Urothelium cell line (cell line): ENCODE measurements around the gene METTL14.
A peak's percentile ranks its signal among the peaks of the same experiment; 100 is the strongest.

Source experiments
- DNase-seq: peaks from one replicate; pipeline ENCODE4 v3.0.0; 2011; ENCODE audit warnings: low spot score, mixed read lengths
- FAIRE-seq: peaks from 2 replicates; lab custom pipeline; 2011; peaks lifted over from hg19 to GRCh38; lab: Jason Lieb, UNC

METTL14 gene

GRCh38 chr4:118732591-118733330, 47.6 kb downstream of the METTL14 start:
- FAIRE-seq (no peak), DNase-seq (no peak)

DNA sequence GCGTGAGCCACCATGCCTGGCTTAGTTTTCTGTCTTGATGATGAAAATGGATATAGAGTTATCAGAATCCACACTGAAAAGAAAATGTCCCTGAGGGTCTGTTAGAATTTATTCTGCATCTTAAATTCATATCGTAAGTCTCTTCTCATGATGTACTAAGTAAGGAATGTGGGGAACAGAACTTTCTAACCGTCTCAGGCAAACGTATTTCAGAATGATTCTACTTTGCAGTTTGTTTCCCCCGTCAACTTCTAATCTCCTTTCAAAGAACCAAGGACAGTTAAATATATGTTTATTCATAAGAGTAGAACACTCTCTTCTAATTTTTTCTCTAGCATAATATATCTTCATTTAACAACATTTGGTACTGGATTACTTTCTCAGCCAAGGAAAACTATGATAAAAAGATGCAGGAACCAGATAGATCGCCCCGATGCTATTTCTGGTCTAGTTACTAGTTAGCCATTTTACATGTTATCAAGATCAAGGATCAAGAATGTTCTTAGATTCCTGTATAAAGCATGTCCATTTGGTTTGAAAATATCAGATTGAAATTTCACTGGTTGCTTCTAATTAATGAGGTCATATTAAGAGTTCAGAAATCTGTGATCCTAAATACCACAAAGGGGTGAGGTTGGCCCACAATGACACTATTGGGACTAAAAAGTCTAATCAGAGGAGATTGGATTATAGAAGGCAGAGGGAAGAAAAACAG, 49.5 kb downstream of the METTL14 start:
- FAIRE-seq (no peak), DNase-seq (no peak)

DNA sequence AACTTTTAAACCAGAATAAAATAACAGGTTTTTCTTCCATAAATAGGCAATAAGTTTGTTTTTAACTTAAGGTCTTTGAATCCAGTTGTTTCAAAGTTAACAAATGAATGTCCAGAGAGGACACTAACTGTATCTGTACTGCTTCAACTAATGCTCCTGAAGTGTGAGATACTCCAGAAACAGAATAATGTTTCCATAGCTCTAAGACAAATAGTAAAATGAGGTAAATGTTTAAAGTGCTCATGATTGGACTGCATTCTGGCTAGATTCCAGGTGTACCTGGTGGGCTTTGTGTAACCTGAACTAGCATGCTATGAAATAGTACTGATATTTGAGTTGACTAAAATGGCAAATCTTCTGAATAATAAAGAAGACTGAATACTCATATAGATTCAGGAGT, 51.7 kb downstream of the METTL14 start:
- FAIRE-seq (no peak), DNase-seq (no peak)

GRCh38 chr4:118738090-118738489, 52.9 kb downstream of the METTL14 start:
- FAIRE-seq, result no peak
- no peak for DNase-seq

GRCh38 chr4:118739022-118739713, 54.0 kb downstream of the METTL14 start:
- FAIRE-seq (no peak), DNase-seq (no peak)

DNA sequence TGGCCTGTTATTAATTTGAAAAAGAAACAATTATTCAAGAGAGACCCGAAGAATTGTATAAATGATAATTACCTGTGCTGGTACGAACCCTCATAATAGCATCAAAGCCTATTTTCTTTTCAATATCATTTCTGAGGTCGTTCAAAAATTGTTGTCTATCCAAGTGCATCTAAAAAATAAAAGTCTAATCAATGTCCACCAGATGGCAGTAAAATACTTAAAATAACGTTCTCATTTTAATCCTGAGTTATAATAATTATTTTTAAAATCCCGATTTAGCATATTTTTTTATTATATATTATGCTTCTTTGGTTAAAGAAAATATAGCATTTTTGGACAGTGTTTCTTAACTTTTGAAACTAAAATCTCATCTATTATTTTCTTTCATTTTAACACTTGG, 55.7 kb downstream of the METTL14 start:
- FAIRE-seq (no peak), DNase-seq (peak; percentile 9)

DNA sequence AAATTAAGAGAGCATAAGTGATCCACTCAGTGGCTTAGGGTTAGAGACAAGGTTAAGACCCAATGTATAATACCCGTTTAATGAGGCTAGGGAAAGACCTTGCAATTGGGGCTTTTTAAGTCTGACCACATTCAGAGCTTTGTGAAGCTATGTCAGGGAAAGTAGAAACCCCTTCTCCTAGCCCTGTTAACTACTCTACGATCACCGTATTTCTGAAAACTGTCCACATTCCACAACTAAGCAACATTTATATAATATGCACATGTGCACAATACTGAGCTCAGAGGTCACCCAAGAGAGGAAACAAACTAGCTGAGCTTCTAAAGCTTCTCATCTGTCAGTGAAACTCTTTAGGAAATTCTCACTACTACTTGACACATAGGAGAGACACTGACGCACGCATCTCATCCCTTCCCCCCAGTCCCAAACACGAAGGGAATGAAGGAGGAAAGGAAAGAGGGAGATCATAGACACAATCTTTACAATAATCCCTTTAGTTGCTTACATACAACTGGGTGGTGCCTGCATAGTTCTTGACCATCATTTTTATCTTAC, 56.2 kb downstream of the METTL14 start:
- no peak for FAIRE-seq
- no peak for DNase-seq

- FAIRE-seq, result no peak
- DNase-seq, result no peak
Measured at GRCh38 chr4:118742050-118742449, 56.9 kb downstream of the METTL14 start.

DNA sequence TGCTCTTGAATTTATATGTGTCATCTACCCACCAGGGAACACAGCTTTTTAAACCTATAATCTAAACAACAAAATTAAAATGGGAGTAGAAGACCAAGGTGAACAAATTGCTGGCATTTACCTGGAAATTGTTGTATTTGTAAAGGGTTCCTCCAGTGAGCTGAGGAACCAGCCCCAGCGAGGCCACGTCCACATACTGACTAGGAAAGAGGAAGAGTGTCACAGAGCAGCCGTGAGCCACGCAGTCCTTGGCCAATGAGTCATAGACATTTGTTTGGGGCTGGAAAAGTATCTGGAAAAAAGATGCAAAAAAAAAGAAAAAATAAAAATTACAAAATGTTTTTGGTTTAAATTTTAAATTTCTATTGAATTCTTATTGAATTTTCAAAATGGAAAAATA, 58.7 kb downstream of the METTL14 start:
- DNase-seq (no peak), FAIRE-seq (no peak)

GRCh38 chr4:118745357-118745756, 60.2 kb downstream of the METTL14 start:
- FAIRE-seq (no peak), DNase-seq (no peak)

- FAIRE-seq (no peak), DNase-seq (no peak)
Measured at GRCh38 chr4:118746251-118746919, 61.2 kb downstream of the METTL14 start.

DNA sequence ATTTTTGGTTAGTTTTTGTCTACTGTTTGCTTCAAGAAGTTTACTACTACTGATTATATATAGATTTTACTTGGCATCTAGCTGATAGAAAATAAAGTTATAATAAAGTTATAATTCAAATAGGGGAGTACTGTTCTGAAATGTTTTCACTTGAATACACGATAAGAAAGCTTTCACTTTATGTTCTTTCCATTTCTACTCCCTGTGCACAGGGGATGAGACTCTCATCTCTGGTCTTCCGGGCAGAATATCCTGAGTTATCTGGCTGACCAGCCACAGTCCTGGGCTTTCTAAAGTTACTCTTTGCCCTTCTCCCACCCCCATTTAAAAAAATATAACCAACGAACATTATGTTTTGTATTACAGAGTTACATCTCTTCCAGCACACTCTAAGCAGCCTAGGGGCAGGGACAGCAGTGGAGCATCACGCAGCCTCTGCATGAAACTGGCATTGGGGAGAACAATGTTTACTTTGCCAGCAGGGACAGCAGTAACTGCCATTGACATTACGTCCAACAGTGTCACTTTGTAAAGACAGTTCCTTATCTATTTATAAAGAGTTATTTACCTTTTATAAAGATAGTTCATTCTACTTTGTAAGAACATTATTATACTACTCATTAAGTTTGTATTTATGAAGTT, 64.3 kb downstream of the METTL14 start:
- DNase-seq, result no peak
- no peak for FAIRE-seq

GRCh38 chr4:118751629-118752323, 66.6 kb downstream of the METTL14 start:
- DNase-seq, result no peak

DNA sequence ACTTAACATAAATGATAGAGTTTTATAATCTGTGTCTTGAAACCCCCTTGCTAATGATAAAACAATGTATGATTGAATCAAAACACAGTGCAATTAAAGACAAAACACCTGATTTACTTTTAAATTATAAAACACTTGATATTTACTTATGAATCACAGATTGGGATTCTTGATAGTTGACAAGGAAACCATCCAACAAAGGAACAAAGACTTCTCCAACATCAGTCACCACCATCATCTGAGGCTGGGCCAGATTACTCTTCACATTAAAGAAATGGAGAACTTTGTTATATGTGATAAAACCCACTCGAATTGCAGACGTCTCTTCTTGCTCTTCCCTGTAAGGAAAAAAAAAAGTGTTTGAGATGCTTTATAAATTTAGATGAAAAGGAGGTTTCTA, 67.4 kb downstream of the METTL14 start:
- no peak for DNase-seq
- FAIRE-seq, result no peak

More at GRCh38 chr4:118751629-118752323, 66.6 kb downstream of the METTL14 start:
- no peak for FAIRE-seq

GRCh38 chr4:118753096-118753495, 67.9 kb downstream of the METTL14 start:
- no peak for DNase-seq
- FAIRE-seq, result no peak

DNA sequence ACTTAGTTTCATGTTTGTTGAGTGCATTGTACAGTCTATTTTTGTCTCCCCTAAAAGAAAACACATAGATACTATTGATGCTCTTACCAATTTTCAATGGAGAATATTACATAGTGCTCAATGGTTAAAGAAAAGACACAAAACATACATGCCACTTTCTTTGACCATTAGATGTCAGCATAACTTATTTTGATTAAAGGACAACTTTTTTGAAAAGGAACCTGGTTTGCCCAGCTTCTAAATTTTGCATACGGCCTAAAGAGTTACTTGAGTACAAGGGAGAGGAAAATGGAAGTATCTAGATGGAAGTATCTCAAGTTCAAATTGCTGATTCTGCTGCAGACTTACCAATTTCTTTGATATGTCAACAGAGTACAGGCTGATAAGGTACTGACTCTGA, 68.5 kb downstream of the METTL14 start:
- no peak for FAIRE-seq
- DNase-seq, result no peak

GRCh38 chr4:118754890-118755289, 69.7 kb downstream of the METTL14 start:
- no peak for DNase-seq
- no peak for FAIRE-seq

DNA sequence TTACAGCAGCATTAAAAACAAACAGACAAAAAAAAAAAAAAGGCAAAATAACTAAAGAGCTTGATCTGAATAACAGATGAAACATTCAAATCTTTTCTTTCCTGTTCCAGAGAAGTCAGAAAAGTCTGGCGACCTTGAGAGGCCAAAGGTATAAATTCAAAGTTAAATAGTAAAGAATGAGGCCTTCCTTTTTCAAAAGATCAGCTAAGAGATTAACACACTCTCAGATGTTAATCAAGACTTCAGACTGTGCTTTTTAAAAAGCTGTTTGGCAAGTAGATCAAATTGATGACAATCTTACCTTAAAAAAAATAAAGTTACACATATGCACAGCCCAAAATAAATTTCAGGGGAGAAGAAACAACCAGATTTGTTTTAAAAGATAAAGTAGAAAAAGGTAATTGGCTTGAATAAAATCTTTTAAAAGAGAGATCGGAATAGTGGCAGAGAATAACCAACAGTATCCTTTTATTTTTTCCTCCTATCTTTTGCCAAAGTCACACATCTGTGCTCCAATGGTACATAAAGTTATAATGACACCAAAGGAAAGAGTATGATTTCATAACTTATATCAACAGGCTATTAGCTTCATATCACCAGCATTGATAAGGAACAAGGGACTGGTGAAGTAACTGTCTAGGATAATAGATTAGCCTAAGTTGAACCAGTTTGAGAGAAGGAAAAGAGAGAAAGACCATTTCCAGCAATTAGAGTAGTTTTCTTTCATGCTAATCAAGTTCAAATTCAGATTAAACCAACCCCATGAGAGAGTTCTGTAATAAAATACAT, 70.4 kb downstream of the METTL14 start:
- DNase-seq, result no peak
- FAIRE-seq, result no peak

GRCh38 chr4:118756429-118756828, 71.2 kb downstream of the METTL14 start:
- FAIRE-seq, result no peak
- no peak for DNase-seq
